BJ (cell line): ENCODE data around the gene PRXL2B. TPM values are rescaled to one million over a fixed set of nuclear protein-coding genes. Genes with fewer than 3 reads are reported as not detected.

Source experiments
- CTCF ChIA-PET: fragments of 350-600 bp; formaldehyde crosslinking; extraction: SDS; loops from one replicate; lab custom pipeline; 2021; ENCODE audit warnings: antibody characterized with exemption, inconsistent platforms; lab: Yijun Ruan, JAX
- POLR2A ChIA-PET: fragments of 300-600 bp; sonication (Branson Sonifier 250); formaldehyde crosslinking; extraction: SDS; loops from one replicate; lab custom pipeline; 2021; ENCODE audit warnings: antibody characterized with exemption; lab: Charles Lee
- DNase-seq: peaks from one replicate; pipeline ENCODE4 v3.0.0-alpha.2; 2011; ENCODE audit warnings: low read depth
- H3K27me3 ChIP-seq: 2 replicates; pipeline ENCODE4 v1.6.0; 2011; ENCODE audit warnings: low read length; ENCODE audit not compliant: control insufficient read depth, insufficient read depth
- H3K36me3 ChIP-seq: 2 replicates; pipeline ENCODE4 v1.5.1; 2011; ENCODE audit warnings: low read length; ENCODE audit not compliant: control insufficient read depth, insufficient read depth
- H3K4me3 ChIP-seq: 2 replicates; pipeline ENCODE4 v1.5.1; 2011; ENCODE audit warnings: low read depth, mild to moderate bottlenecking, control low read depth, low read length
- polyA plus RNA-seq: library from polyadenylated mRNA; depleted of rRNA; stranded (reverse); fragments of >200 nt; gene quantifications from 2 replicates; pipeline ENCODE4 v1.2.3, GENCODE V29; 2011
- TF ChIP-seq, protein P1 (sequence below): IDR thresholded peaks from 2 replicates; pipeline ENCODE4 v1.5.1; 2011; ENCODE audit warnings: low read depth, mild to moderate bottlenecking, control low read depth, inconsistent platforms, low read length, moderate library complexity; ENCODE audit not compliant: insufficient read depth

Gene PRXL2B
- polyA plus RNA-seq, 1 experiment = 16.1 TPM

DNA sequence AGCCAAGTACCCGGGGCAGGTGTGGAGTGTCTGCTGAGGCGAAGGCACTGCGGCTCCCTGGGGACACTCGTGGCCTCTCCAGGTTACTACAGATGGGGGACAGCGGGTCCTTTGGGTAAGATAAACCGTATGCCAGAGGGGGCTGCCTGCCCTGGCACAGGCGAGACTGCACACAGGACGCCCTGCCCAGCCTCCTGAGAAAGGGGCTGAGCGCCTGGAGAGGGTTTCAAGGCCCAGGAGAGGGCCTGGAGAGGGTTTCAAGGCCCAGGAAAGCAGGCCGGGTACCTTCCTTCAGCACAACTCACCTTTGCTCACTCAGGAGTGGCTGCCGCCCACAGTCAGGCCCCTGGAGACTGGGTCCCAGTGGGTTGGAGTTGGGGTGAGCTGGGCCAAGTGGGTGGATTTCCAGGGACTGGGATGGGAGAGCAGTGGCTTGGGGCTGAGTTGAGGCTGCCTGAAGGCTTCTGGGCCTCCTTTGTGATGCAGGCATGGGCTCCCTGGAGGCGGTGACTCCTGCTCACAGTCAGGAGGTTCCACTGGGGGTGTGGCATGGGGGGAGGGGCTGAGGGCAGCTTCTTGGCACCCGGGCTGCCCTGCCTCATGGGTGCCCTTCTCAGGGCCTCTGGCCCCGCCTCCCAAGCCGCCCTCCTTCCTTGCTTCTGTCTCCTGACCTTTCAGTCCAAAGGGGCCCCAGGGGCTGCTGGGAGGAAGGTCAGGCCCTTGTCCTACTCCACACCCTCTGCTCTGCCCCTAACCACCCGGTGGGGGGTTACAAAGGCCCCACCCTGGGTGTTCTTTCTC is 46.2 kb downstream of the PRXL2B start, which contains the start of gene MMEL1:
TSS of gene MMEL1 (minus strand) at position 456 of the 801 bp plus-strand sequence. CDS start 3,532 bp downstream, outside the sequence.
- peaks cover 5% of the 10 kb centered on the region for H3K27me3 ChIP-seq
- no peaks in the 10 kb centered on the region for H3K36me3 ChIP-seq
- no peak within 1 kb of the TSS for H3K4me3 ChIP-seq
- TF ChIP-seq, protein P1, sequence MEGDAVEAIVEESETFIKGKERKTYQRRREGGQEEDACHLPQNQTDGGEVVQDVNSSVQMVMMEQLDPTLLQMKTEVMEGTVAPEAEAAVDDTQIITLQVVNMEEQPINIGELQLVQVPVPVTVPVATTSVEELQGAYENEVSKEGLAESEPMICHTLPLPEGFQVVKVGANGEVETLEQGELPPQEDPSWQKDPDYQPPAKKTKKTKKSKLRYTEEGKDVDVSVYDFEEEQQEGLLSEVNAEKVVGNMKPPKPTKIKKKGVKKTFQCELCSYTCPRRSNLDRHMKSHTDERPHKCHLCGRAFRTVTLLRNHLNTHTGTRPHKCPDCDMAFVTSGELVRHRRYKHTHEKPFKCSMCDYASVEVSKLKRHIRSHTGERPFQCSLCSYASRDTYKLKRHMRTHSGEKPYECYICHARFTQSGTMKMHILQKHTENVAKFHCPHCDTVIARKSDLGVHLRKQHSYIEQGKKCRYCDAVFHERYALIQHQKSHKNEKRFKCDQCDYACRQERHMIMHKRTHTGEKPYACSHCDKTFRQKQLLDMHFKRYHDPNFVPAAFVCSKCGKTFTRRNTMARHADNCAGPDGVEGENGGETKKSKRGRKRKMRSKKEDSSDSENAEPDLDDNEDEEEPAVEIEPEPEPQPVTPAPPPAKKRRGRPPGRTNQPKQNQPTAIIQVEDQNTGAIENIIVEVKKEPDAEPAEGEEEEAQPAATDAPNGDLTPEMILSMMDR = no peak
- CTCF ChIA-PET = no interaction called here
- POLR2A ChIA-PET = no interaction called here
- DNase-seq = no peak

DNA sequence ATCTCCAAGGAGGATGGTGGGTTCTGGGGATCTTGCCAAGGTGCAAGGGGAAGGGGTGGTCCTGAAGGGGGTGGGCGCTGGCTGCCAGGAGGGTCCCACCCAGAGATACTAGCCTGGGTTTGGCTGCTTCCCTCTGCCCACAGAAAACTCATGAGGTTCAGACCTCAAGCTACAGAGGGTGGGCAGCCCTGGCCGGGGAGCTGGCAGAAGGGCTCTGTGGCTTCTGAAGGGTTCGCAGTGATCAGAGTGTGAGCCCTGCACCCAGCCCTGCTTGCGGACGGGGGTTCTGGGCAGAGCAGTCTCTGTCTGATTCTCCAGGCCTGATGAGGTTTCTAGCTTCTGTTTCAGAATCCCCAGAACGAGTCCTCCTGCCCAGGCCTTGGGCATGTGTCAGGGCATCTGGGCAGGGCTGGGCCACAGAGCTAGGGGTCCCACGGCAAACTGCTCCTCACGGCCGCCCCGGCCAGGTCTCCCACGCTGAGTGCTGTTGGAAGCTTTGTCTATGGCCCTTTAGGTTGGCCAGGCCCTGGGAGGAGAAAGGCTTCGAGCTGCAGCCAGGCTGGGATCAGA is 46.9 kb downstream of the PRXL2B start:
- ChIA-PET POLR2A (no interaction called here), CTCF (no interaction called here)

DNA sequence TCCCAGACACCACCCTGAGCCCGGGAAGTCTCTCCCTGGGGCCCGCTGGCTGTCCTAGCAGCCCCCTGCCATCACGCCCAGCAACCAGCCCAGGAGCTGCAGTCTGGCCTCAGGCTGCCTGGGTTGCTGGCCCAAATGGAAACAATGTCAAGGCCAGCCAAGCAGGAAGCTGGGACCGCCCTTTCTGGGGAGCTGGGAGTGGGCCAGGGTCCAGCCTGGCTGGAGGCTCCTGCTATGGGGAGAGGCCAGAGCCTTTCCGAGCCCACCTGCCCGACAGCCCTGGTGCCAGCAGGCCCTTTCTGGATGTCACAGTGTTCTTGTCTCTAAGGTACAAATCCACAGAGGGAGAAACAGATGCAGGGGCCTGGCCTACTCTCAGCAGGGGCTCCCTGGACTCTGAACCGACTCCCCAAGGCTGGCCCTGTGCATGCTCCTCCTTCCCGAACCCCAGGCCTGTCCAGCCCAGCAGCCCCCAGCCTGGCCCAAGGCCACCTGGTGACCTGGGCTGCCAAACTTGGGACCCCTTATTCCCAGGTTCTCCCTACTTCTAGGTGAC is 47.4 kb downstream of the PRXL2B start:
- ChIA-PET CTCF (no interaction called here), POLR2A (no interaction called here)
- DNase-seq = no peak
- no peak overlapping the region for H3K4me3 ChIP-seq
- H3K27me3 ChIP-seq = peaks cover 1% of the 10 kb centered on the region; the same call in 1 of the 2 replicates
- no peaks in the 10 kb centered on the region for H3K36me3 ChIP-seq
- TF ChIP-seq, protein P1 = no peak

More for the DNA sequence above, 46.9 kb downstream of the PRXL2B start:
- no peak for DNase-seq
- H3K36me3 ChIP-seq = no peaks in the 10 kb centered on the region
- TF ChIP-seq, protein P1 = no peak
- H3K4me3 ChIP-seq = no peak overlapping the region
- peaks cover 1% of the 10 kb centered on the region; the same call in 1 of the 2 replicates for H3K27me3 ChIP-seq

DNA sequence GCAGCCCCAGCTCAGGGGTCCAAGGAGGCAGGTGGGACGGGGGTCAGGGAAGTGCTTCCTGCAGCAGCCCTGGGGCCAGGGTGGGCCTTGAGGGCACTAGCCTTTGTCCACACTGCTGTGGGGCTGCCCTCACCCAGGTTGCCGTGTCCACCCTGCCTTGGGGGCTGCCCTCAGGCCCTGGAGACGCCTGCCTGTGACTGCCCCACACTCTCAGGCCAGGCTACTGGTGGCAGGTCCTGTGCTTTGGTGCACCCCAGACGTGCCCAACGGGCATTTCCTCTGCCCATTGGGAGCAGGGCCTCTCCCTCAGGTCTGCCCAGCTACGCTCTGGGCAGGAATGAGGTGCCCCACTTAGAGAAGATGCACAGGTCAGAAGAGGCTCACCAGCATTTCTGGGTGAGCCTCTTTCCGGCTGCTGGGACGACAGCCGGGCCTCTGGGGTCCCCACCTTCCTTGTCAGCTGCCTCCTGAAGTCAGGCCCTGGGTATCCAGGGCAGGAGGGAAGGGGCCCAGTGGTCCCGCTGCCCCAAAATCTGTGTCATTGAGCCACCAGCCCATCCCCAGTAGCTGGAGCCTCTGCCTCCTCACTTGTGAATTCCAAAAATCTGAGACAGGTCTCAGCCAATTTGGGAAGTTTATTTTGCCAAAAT is 48.9 kb downstream of the PRXL2B start:
- TF ChIP-seq, protein P1 = no peak
- Histone ChIP-seq H3K36me3 (no peaks in the 10 kb centered on the region), H3K27me3 (no peaks in the 10 kb centered on the region), H3K4me3 (no peak overlapping the region)
- CTCF ChIA-PET = interaction anchor here (0.6 kb wide), 1 partner anchor 42 kb away, joined by 3 read pairs; no protein-coding TSS in a partner anchor
- POLR2A ChIA-PET = no interaction called here
- DNase-seq = no peak

DNA sequence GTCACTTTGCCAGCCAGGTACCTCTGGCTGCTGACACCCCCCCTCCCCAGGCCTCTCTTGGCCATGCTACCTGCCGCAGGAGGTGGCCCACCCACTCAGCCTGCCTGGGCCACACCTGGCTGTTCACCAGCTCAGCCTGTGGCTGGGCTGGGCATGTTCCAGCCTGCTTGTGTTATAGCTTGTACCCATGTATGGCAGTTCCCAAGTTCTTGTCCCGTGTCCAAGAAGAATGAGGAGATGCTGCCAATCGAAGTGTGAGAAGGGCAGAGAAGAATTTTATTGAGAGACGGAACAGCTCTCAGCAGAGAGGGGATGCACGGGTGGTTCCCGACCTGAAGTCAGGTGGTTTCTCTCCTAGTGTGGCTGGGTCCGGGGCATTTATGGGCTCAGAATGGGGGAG is 50.2 kb downstream of the PRXL2B start:
- Histone ChIP-seq H3K4me3 (no peak overlapping the region), H3K36me3 (no peaks in the 10 kb centered on the region), H3K27me3 (no peaks in the 10 kb centered on the region)
- no peak for DNase-seq
- ChIA-PET POLR2A (no interaction called here), CTCF (no interaction called here)
- TF ChIP-seq, protein P1 = no peak
